SU-DHL-6 (cell line): Measurements from ENCODE around the gene FGFR2.

Experiments used
- CTCF ChIP-seq: fragments of 200-600 bp; sonication (generic); IDR thresholded peaks from one replicate; pipeline ENCODE4 v1.5.1; 2017; ENCODE audit warnings: antibody characterized with exemption, mild to moderate bottlenecking, low read length, moderate library complexity; ENCODE audit not compliant: insufficient read depth, poor library complexity, severe bottlenecking
- EZH2phosphoT487 ChIP-seq: fragments of 200-600 bp; sonication (generic), shearing (Covaris generic); conservative IDR thresholded peaks from 2 replicates; pipeline ENCODE4 v1.6.1; 2018; ENCODE audit warnings: mild to moderate bottlenecking, antibody characterized with exemption, low read length, moderate library complexity, mixed read lengths

DNA sequence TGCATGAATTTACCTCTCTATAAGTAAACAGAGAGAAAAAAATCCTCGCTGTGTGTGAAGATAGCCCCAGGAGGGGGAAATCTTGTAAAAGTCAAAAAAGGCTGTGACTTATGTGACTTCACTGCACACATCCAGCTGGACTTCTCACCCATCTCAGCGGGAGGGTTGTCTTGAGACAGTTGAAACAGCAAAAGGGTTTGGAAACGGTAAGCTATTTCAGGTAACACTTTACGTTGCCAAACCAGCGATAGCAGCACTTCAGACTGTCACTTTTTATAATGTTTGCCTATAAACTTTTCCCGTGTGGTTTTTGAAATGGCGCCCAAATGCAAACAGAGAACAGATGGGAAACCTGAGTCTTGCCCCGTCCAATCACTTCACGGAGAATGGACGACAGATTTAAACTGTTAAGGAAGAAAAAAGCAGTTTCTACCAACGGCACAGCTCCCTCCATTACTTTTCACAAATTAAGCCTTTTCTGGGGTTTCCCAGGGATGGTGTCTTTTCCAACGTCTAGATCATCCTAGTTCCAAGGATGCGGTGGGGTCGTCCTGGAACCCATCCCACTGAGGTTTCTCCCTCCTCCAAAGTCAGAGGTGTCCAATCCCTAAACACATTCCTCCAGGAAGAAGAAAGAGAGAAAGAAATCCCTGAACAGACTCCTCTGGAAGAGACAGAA lies 25.2 kb downstream of the FGFR2 start:
- no peak for TF ChIP-seq CTCF
- no peak for TF ChIP-seq EZH2phosphoT487
